Trophoblast cell (in vitro differentiated cells and primary cell): ENCODE data around the gene SEZ6.

Experiments
- DNase-seq, 2 donors: peaks; one replicate each; pipeline ENCODE4 v3.0.0-alpha.2; 2016
- H2AFZ ChIP-seq: 2 replicates; pipeline ENCODE4 v1.6.1; 2013; ENCODE audit warnings: low read length, moderate library complexity, mild to moderate bottlenecking; ENCODE audit not compliant: insufficient read depth, poor library complexity
- H2AK5ac ChIP-seq: 2 replicates; pipeline ENCODE4 v1.6.1; 2013; ENCODE audit warnings: mild to moderate bottlenecking, low read length
- H2BK120ac ChIP-seq: 2 replicates; pipeline ENCODE4 v1.6.1; 2013; ENCODE audit warnings: low read length, mild to moderate bottlenecking, moderate library complexity; ENCODE audit not compliant: insufficient read depth, poor library complexity
- H2BK12ac ChIP-seq: 2 replicates; pipeline ENCODE4 v1.6.1; 2013; ENCODE audit warnings: mild to moderate bottlenecking, low read length, moderate library complexity
- H2BK5ac ChIP-seq: 2 replicates; pipeline ENCODE4 v1.6.1; 2013; ENCODE audit warnings: low read length, low read depth, moderate library complexity, mild to moderate bottlenecking; ENCODE audit not compliant: poor library complexity
- H3K14ac ChIP-seq: 2 replicates; pipeline ENCODE4 v1.6.1; 2013; ENCODE audit warnings: mild to moderate bottlenecking, low read length
- H3K18ac ChIP-seq: 2 replicates; pipeline ENCODE4 v1.6.1; 2013; ENCODE audit warnings: mild to moderate bottlenecking, low read length
- H3K23ac ChIP-seq: 2 replicates; pipeline ENCODE4 v1.6.1; 2013; ENCODE audit warnings: low read length
- H3K27ac ChIP-seq: 2 replicates; pipeline ENCODE4 v1.5.1; 2013; ENCODE audit warnings: low read depth, mild to moderate bottlenecking, inconsistent platforms, low read length, moderate library complexity
- H3K27me3 ChIP-seq: 2 replicates; pipeline ENCODE4 v1.6.1; 2013; ENCODE audit warnings: inconsistent platforms, mild to moderate bottlenecking, low read length, moderate library complexity; ENCODE audit not compliant: insufficient read depth
- H3K36me3 ChIP-seq, 2 experiments: 1 replicate in 1 of 2; 2 replicates in 1 of 2; pipeline ENCODE4 v1.6.1; 2013; ENCODE audit warnings: low read length in 2 of 2, mild to moderate bottlenecking in 2 of 2, moderate library complexity in 1 of 2; ENCODE audit not compliant: insufficient read depth in 2 of 2, control insufficient read depth in 1 of 2
- H3K4ac ChIP-seq: 2 replicates; pipeline ENCODE4 v1.6.1; 2013; ENCODE audit warnings: low read depth, mild to moderate bottlenecking, low read length, moderate library complexity
- H3K4me1 ChIP-seq, 2 experiments: 1 replicate in 1 of 2; 2 replicates in 1 of 2; pipeline ENCODE4 v1.6.1; 2013; ENCODE audit warnings: low read length in 2 of 2, mild to moderate bottlenecking in 2 of 2, moderate library complexity in 1 of 2; ENCODE audit not compliant: insufficient read depth in 2 of 2, control insufficient read depth in 1 of 2
- H3K4me2 ChIP-seq: 2 replicates; pipeline ENCODE4 v1.6.1; 2013; ENCODE audit warnings: inconsistent platforms, mild to moderate bottlenecking, low read length, moderate library complexity
- H3K4me3 ChIP-seq: 2 replicates; pipeline ENCODE4 v1.5.1; 2013; ENCODE audit warnings: mild to moderate bottlenecking, low read depth, low read length, inconsistent platforms
- H3K79me1 ChIP-seq: one replicate; pipeline ENCODE4 v1.6.1; 2013; ENCODE audit warnings: low read length
- H3K79me2 ChIP-seq: 2 replicates; pipeline ENCODE4 v1.6.1; 2013; ENCODE audit warnings: low read length, mild to moderate bottlenecking; ENCODE audit not compliant: control insufficient read depth, insufficient read depth, poor library complexity
- H3K9ac ChIP-seq: 2 replicates; pipeline ENCODE4 v1.6.1; 2013; ENCODE audit warnings: mild to moderate bottlenecking, low read length
- H3K9me3 ChIP-seq: 2 replicates; pipeline ENCODE4 v1.6.1; 2013; ENCODE audit warnings: low read depth, mild to moderate bottlenecking, control low read depth, inconsistent platforms, low read length; ENCODE audit not compliant: insufficient read depth
- H4K12ac ChIP-seq: 2 replicates; pipeline ENCODE4 v1.6.1; 2013; ENCODE audit warnings: low read depth, mild to moderate bottlenecking, low read length, moderate library complexity
- H4K8ac ChIP-seq: 2 replicates; pipeline ENCODE4 v1.6.1; 2013; ENCODE audit warnings: low read depth, mild to moderate bottlenecking, low read length, moderate library complexity
- H4K91ac ChIP-seq: one replicate; pipeline ENCODE4 v1.6.1; 2013; ENCODE audit warnings: low read depth, mild to moderate bottlenecking, low read length, moderate library complexity
- WGBS: extraction: QIAGEN DNeasy Blood & Tissue Kit; methylation state at CpG from one replicate; pipeline ENCODE4 v1.1.7; 2013; ENCODE audit warnings: missing lambda C conversion rate; ENCODE audit not compliant: insufficient read length, insufficient coverage; ENCODE audit errors: extremely low coverage; 5-methylcytosine and 5-hydroxymethylcytosine counted together

SEZ6 gene

DNA sequence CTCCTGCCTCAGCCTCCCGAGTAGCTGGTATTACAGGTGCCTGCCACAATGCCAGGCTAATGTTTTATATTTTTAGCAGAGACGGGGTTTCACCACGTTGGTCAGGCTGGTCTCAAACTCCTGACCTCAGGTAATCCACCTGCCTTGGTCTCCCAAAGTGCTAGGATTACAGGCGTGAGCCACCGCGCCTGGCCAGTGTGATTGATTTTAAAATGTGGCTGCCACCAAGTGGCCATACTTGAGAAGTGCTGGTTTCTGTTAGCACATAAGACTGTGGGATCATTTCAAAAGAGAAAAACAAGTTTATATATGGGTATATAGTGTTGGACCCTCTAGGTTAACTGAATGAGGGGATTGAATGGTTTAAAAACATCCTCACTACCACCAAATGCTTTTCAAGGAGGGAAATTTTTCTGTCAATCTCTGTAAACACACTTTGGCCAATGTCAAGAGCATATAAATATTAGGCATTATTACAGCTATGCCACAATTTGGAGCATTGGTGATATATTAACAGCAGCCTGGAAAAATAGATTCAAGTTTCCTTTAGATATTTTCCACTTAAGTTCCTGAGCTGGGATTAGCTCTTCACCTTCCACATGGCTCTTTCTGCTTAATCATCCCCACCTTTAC lies 89.4 kb downstream of the SEZ6 start:
- Histone ChIP-seq H3K79me1 (no peaks in the 10 kb centered on the region), H2AK5ac (no peak overlapping the region), H2BK120ac (no peak overlapping the region), H4K12ac (no peak overlapping the region), H3K79me2 (no peaks in the 10 kb centered on the region), H3K27me3 (no peaks in the 10 kb centered on the region), H2AFZ (no peak overlapping the region), H2BK5ac (no peak overlapping the region), H4K8ac (no peak overlapping the region), H3K4ac (no peak overlapping the region), H2BK12ac (no peak overlapping the region), H3K4me1 (no peaks in the 10 kb centered on the region), H3K27ac (no peak overlapping the region), H3K18ac (no peak overlapping the region), H3K9me3 (no peaks in the 10 kb centered on the region), H3K9ac (no peak overlapping the region), H3K4me2 (no peak overlapping the region), H3K4me3 (no peak overlapping the region), H3K36me3 (peaks cover 48 to 74% of the 10 kb centered on the region in 2 experiments), H3K23ac (no peak overlapping the region), H4K91ac (no peak overlapping the region), H3K14ac (no peak overlapping the region)
- DNase-seq = peak; percentile 33 to 74
- no CpG with 5 or more reads among the region's 6 CpGs for WGBS

DNA sequence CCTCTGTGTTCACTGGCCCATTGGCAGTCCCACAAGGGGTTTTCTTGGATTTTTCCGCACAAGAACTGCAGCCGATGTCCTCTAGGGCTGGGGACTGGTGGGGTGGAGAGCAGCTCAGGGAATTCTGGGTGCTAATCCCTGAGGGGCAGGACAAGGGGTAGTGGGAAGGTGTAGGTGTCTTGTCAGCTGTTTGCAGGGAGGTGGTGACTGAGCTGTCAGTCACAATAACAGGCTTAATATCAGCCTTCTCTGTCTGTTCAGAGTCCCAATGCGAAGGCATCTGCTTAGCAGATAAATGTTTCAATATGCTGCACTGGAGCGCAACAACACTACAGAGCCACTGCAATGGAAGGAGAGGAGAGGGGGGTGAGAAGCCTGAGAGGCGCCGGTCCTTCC lies 92.9 kb downstream of the SEZ6 start:
- H3K4me2 ChIP-seq = no peak overlapping the region
- no peak overlapping the region for H3K9ac ChIP-seq
- no peak overlapping the region for H3K18ac ChIP-seq
- H3K4me3 ChIP-seq = no peak overlapping the region
- H3K14ac ChIP-seq = no peak overlapping the region
- no peak overlapping the region for H4K12ac ChIP-seq
- H3K36me3 ChIP-seq = peaks cover 63 to 88% of the 10 kb centered on the region in 2 experiments
- no peak for DNase-seq
- H2AK5ac ChIP-seq = no peak overlapping the region
- H3K23ac ChIP-seq = no peak overlapping the region
- no peaks in the 10 kb centered on the region for H3K79me1 ChIP-seq
- no peak overlapping the region for H4K91ac ChIP-seq
- H3K27me3 ChIP-seq = no peaks in the 10 kb centered on the region
- H3K9me3 ChIP-seq = no peaks in the 10 kb centered on the region
- H2BK12ac ChIP-seq = no peak overlapping the region
- no peak overlapping the region for H3K4ac ChIP-seq
- WGBS = no CpG with 5 or more reads among the region's 6 CpGs
- H3K79me2 ChIP-seq = no peaks in the 10 kb centered on the region
- no peak overlapping the region for H2BK5ac ChIP-seq
- H4K8ac ChIP-seq = no peak overlapping the region
- no peak overlapping the region for H3K27ac ChIP-seq
- no peak overlapping the region for H2AFZ ChIP-seq
- H3K4me1 ChIP-seq = no peaks in the 10 kb centered on the region
- H2BK120ac ChIP-seq = no peak overlapping the region

DNA sequence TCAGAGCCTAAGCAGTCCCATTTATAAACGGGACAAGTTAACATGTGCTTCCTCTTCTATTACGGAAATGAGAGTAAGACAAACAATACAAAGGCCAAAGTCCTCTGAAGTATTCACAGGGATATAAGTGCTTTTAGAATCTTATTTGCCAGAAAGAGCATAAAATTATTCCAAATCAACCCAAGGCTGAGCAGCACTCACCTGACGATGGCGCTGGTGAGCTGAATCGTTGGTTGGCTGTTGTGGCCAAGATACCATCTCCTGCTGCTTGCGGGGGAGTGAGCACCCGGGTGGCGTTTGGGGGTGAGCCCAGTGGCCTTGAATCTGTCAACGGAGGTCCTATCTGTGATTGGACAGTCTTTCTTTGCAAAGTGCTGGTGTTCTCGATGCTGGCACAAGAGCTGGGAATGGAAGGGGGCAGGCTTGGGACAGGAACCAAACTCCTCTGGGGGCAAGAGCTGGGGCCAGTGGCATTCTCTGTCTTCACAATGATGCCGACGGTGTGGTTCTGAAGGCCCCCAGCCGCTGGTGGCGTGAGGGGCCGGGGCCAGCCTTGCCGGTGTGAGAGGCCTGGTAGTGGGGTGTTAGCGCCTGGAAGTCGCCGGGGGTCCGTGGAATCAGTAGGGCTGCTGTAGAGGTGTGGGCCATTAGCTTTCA lies 93.4 kb downstream of the SEZ6 start:
- Histone ChIP-seq H3K18ac (peak overlapping the region; percentile 33), H2AK5ac (no peak overlapping the region), H3K4me3 (no peak overlapping the region), H3K79me1 (no peaks in the 10 kb centered on the region), H3K9ac (no peak overlapping the region), H3K79me2 (no peaks in the 10 kb centered on the region), H2AFZ (no peak overlapping the region), H3K23ac (no peak overlapping the region), H3K14ac (no peak overlapping the region), H3K4me2 (no peak overlapping the region), H4K8ac (no peak overlapping the region), H3K27ac (no peak overlapping the region), H4K12ac (no peak overlapping the region), H3K4me1 (no peaks in the 10 kb centered on the region), H2BK5ac (no peak overlapping the region), H4K91ac (no peak overlapping the region), H2BK12ac (no peak overlapping the region), H2BK120ac (no peak overlapping the region), H3K27me3 (no peaks in the 10 kb centered on the region), H3K9me3 (no peaks in the 10 kb centered on the region), H3K36me3 (peaks cover 61 to 88% of the 10 kb centered on the region in 2 experiments), H3K4ac (no peak overlapping the region)
- no CpG with 5 or more reads among the region's 20 CpGs for WGBS
- DNase-seq = no peak

GRCh38 chr17:28911411-28912045 lies 94.3 kb downstream of the SEZ6 start:
- Histone ChIP-seq H3K79me1 (no peaks in the 10 kb centered on the region), H2BK5ac (no peak overlapping the region), H3K4me1 (no peaks in the 10 kb centered on the region), H3K14ac (no peak overlapping the region), H2BK120ac (no peak overlapping the region), H3K9me3 (peaks cover 2% of the 10 kb centered on the region), H3K27ac (no peak overlapping the region), H3K4me3 (no peak overlapping the region), H4K8ac (no peak overlapping the region), H2AFZ (no peak overlapping the region), H3K9ac (no peak overlapping the region), H4K91ac (no peak overlapping the region), H3K23ac (no peak overlapping the region), H3K79me2 (no peaks in the 10 kb centered on the region), H3K18ac (no peak overlapping the region), H2BK12ac (no peak overlapping the region), H2AK5ac (no peak overlapping the region), H3K4me2 (no peak overlapping the region), H3K36me3 (peaks cover 66 to 89% of the 10 kb centered on the region in 2 experiments), H3K4ac (no peak overlapping the region), H4K12ac (no peak overlapping the region), H3K27me3 (no peaks in the 10 kb centered on the region)
- peak; percentile 92 to 96 for DNase-seq
- no CpG with 5 or more reads among the region's 13 CpGs for WGBS
